Uterus (tissue), 2 donors: Measurements from ENCODE around the gene ZMYND15.

Source experiments
- CTCF ChIP-seq, 4 experiments: fragments of 200-600 bp in 2 of 4; fragments of 450-650 bp in 2 of 4; sonication (generic) in 2 of 4; IDR thresholded peaks; one replicate each; pipeline ENCODE4 v1.5.1; 2016 to 2019; ENCODE audit warnings: antibody characterized with exemption in 4 of 4, mild to moderate bottlenecking in 2 of 4, moderate library complexity in 1 of 4
- POLR2A ChIP-seq, 2 donors: fragments of 450-650 bp; IDR thresholded peaks; one replicate each; pipeline ENCODE4 v1.6.1; 2016; ENCODE audit warnings: antibody characterized with exemption in 2 of 2, mild to moderate bottlenecking in 1 of 2, moderate library complexity in 1 of 2

- TF ChIP-seq CTCF (IDR thresholded peaks at IDR 0.05) (no peak), POLR2A (IDR thresholded peaks at IDR 0.05) (no peak)
Observed at GRCh38 chr17:4780325-4780955, 40.8 kb downstream of the ZMYND15 start.
